COLO668 (cell line): Measurements from ENCODE around the gene RPRD1B.
A peak's percentile ranks its signal among the peaks of the same experiment; 100 is the strongest.

Experiments
- DNase-seq: peaks from one replicate; lab custom pipeline; 2025; ENCODE audit not compliant: unreplicated experiment; lab: John Stamatoyannopoulos, UW

Gene RPRD1B

GRCh38 chr20:38133680-38134426, 100.3 kb downstream of the RPRD1B start:
- DNase-seq = no peak

- no peak for DNase-seq
These were observed 101.1 kb downstream of the RPRD1B start for GRCh38 chr20:38134427-38135270.

- DNase-seq = no peak
These were observed 101.7 kb downstream of the RPRD1B start for GRCh38 chr20:38135271-38135650.

- DNase-seq = no peak
These were observed 102.3 kb downstream of the RPRD1B start for GRCh38 chr20:38135651-38136420.

GRCh38 chr20:38136421-38137245, 103.1 kb downstream of the RPRD1B start:
- no peak for DNase-seq

GRCh38 chr20:38137441-38138037, 104.0 kb downstream of the RPRD1B start:
- no peak for DNase-seq

- no peak for DNase-seq
These were observed 104.7 kb downstream of the RPRD1B start for GRCh38 chr20:38138086-38138778.

- no peak for DNase-seq
These were observed 105.8 kb downstream of the RPRD1B start for GRCh38 chr20:38139156-38139912.

- peak; percentile 63 for DNase-seq
These were observed 106.6 kb downstream of the RPRD1B start for GRCh38 chr20:38139977-38140753.

- no peak for DNase-seq
These were observed 107.8 kb downstream of the RPRD1B start for GRCh38 chr20:38141204-38141888.
